Chondrocyte (in vitro differentiated cells): Measurements from ENCODE around the gene MRPS2. TPM values are rescaled to one million over a fixed set of nuclear protein-coding genes. Genes with fewer than 3 reads are reported as not detected.

Source experiments
- DNase-seq: peaks from one replicate; pipeline ENCODE4 v3.0.0; 2021; ENCODE audit warnings: mixed read lengths, low spot score
- H3K27ac Mint-ChIP-seq: one replicate; pipeline ENCODE4 v1.8.0; 2021; ENCODE audit warnings: mild to moderate bottlenecking, moderate library complexity, mixed read lengths; ENCODE audit not compliant: unreplicated experiment
- H3K27me3 Mint-ChIP-seq: 2 replicates; pipeline ENCODE4 v1.8.0; 2021; ENCODE audit warnings: low read depth, mixed read lengths
- H3K36me3 Mint-ChIP-seq: 2 replicates; pipeline ENCODE4 v1.8.0; 2021; ENCODE audit warnings: low read depth, mixed read lengths
- H3K4me1 Mint-ChIP-seq: 2 replicates; pipeline ENCODE4 v1.8.0; 2021; ENCODE audit warnings: low read depth, mild to moderate bottlenecking, mixed read lengths
- H3K4me3 Mint-ChIP-seq: one replicate; pipeline ENCODE4 v1.8.0; 2021; ENCODE audit warnings: mild to moderate bottlenecking, moderate library complexity, mixed read lengths; ENCODE audit not compliant: unreplicated experiment
- H3K9me3 Mint-ChIP-seq: 2 replicates; pipeline ENCODE4 v1.8.0; 2021; ENCODE audit warnings: low read depth, mixed read lengths
- CTCF ChIP-seq: fragments of 200-600 bp; sonication (generic); IDR thresholded peaks from 2 replicates; pipeline ENCODE4 v1.5.0; 2021; ENCODE audit warnings: antibody characterized with exemption, mild to moderate bottlenecking, moderate library complexity
- total RNA-seq: library from RNA; stranded (reverse); gene quantifications from 3 replicates; pipeline ENCODE4 v1.2.1, GENCODE V29; 2021

Gene MRPS2
- total RNA-seq, 1 donor from 2014 or later, result 24.4 TPM

GRCh38 chr9:135507104-135508035, 6.9 kb downstream of the MRPS2 start:
- Mint-ChIP-seq H3K4me3 (no peak overlapping the region), H3K27ac (no peak overlapping the region)
- peak; percentile 56 for DNase-seq

GRCh38 chr9:135508211-135508820, 7.8 kb downstream of the MRPS2 start:
- H3K4me1 Mint-ChIP-seq, result no peaks in the 10 kb centered on the region
- H3K4me3 Mint-ChIP-seq, result no peak overlapping the region
- DNase-seq, result peak; percentile 86
- no peak for TF ChIP-seq CTCF
- no peaks in the 10 kb centered on the region for H3K27me3 Mint-ChIP-seq
- no peak overlapping the region for H3K27ac Mint-ChIP-seq
- H3K36me3 Mint-ChIP-seq, result peaks cover 13% of the 10 kb centered on the region
- H3K9me3 Mint-ChIP-seq, result peaks cover 17% of the 10 kb centered on the region

More at GRCh38 chr9:135507104-135508035, 6.9 kb downstream of the MRPS2 start:
- TF ChIP-seq CTCF, result no peak
- Mint-ChIP-seq H3K4me1 (peaks cover 1% of the 10 kb centered on the region), H3K36me3 (peaks cover 13% of the 10 kb centered on the region), H3K27me3 (no peaks in the 10 kb centered on the region), H3K9me3 (peaks cover 17% of the 10 kb centered on the region)

GRCh38 chr9:135509458-135509857, 9.0 kb downstream of the MRPS2 start:
- Mint-ChIP-seq H3K27me3 (no peaks in the 10 kb centered on the region), H3K9me3 (peaks cover 17% of the 10 kb centered on the region)
- no peak for DNase-seq

GRCh38 chr9:135512241-135512603, 11.7 kb downstream of the MRPS2 start:
- Mint-ChIP-seq H3K27me3 (peaks cover under 1% of the 10 kb centered on the region), H3K4me3 (no peak overlapping the region), H3K27ac (no peak overlapping the region), H3K9me3 (peaks cover 17% of the 10 kb centered on the region), H3K36me3 (peaks cover 5% of the 10 kb centered on the region), H3K4me1 (no peaks in the 10 kb centered on the region)
- TF ChIP-seq CTCF, result no peak
- DNase-seq, result no peak

More at GRCh38 chr9:135509458-135509857, 9.0 kb downstream of the MRPS2 start:
- H3K4me3 Mint-ChIP-seq, result no peak overlapping the region
- peaks cover 9% of the 10 kb centered on the region for H3K36me3 Mint-ChIP-seq
- no peak for TF ChIP-seq CTCF
- H3K27ac Mint-ChIP-seq, result no peak overlapping the region
- H3K4me1 Mint-ChIP-seq, result no peaks in the 10 kb centered on the region

GRCh38 chr9:135512904-135513303, 12.4 kb downstream of the MRPS2 start:
- peaks cover 5% of the 10 kb centered on the region for H3K36me3 Mint-ChIP-seq
- DNase-seq, result peak; percentile 32

More at GRCh38 chr9:135512904-135513303, 12.4 kb downstream of the MRPS2 start:
- H3K9me3 Mint-ChIP-seq, result peaks cover 17% of the 10 kb centered on the region
- no peak overlapping the region for H3K27ac Mint-ChIP-seq
- H3K4me3 Mint-ChIP-seq, result no peak overlapping the region
- no peak for TF ChIP-seq CTCF
- H3K4me1 Mint-ChIP-seq, result no peaks in the 10 kb centered on the region
- H3K27me3 Mint-ChIP-seq, result peaks cover 5% of the 10 kb centered on the region
